ENCODE measurements around the gene BSN. TPM values are rescaled to one million over a fixed set of nuclear protein-coding genes. Genes with fewer than 3 reads are reported as not detected.

Gene BSN
- total RNA-seq, 2 donors from 2014 or later, result 1.3 to 6.6 TPM

DNA sequence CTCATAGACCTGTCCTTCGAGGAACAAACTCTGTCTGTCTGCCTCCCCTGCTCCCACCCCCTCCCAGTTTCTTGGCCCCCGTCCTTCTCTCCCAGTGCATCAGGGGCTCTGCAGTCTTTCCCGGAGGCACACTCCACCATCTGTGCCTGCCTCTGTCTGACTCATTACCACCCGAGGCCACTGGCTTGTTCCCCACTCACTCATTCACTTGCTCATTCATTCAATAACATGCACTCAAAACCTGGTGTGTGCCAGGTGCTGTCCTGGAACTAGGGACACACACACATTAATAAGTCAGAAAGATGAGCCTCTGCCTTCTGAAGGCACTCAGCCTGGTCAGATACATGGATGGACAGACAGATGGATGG is 152.8 kb downstream of the BSN start:
- Histone ChIP-seq H3K4me1 (no peaks in the 10 kb centered on the region), H3K4me3 (no peak overlapping the region), H3K27me3 (no peaks in the 10 kb centered on the region), H3K27ac (no peak overlapping the region), H3K36me3 (replicated peaks in 1 of 2; ENCODE audit: insufficient read depth in 1 of 2, low read depth in 2 of 2) (peaks cover 0 to 5% of the 10 kb centered on the region in 2 donors), H3K9me3 (no peaks in the 10 kb centered on the region)
- DNase-seq (no peak), ATAC-seq (no peak)
- intact Hi-C loops (cut with DNase I), result loop anchor here (10.0 kb wide), 1 partner anchor 128 kb away; no protein-coding TSS in a partner anchor
- TF ChIP-seq POLR2A (IDR thresholded peaks at IDR 0.05), result no peak
- TF ChIP-seq CTCF (IDR thresholded peaks at IDR 0.05), result no peak
- WGBS, 2 donors, result 64 to 66% methylated on average over 3 to 4 of the region's 4 CpGs

GRCh38 chr3:49709852-49710251 is 155.6 kb downstream of the BSN start:
- ATAC-seq, result no peak
- intact Hi-C loops (cut with DNase I), result loop anchor here (10.0 kb wide), 1 partner anchor 125 kb away; no protein-coding TSS in a partner anchor
- peaks cover 0 to 5% of the 10 kb centered on the region in 2 donors for H3K36me3 ChIP-seq (replicated peaks in 1 of 2; ENCODE audit: insufficient read depth in 1 of 2, low read depth in 2 of 2)
- no peak overlapping the region for H3K27ac ChIP-seq
- 93 to 95% methylated on average over 8 of the region's 8 CpGs for WGBS, 2 donors
- no peaks in the 10 kb centered on the region for H3K4me1 ChIP-seq
- TF ChIP-seq CTCF (IDR thresholded peaks at IDR 0.05) (no peak), POLR2A (IDR thresholded peaks at IDR 0.05) (no peak)
- no peaks in the 10 kb centered on the region for H3K9me3 ChIP-seq
- no peak overlapping the region for H3K4me3 ChIP-seq
- no peaks in the 10 kb centered on the region for H3K27me3 ChIP-seq
- no peak for DNase-seq

DNA sequence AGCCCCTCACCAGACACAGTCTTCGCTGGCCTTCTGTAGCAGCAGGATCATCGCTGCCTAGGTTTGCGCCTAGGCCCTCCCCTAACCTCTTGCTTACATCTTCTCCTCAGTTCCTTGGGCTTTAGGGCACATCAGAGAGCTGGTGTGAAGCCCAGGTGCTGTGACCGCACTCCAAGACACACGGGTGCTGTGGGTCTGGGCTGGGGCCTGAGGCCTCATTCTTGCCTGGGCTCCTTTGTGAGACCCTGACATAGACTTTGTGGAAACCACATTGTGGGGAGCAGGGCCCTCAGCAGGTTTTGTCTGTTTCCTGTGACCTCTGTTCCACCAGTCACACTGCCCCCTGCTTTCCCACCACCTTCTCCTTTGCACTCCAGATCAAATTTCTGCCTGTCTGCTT is 157.2 kb downstream of the BSN start:
- WGBS, 2 donors, result 91 to 94% methylated on average over 4 to 5 of the region's 5 CpGs
- intact Hi-C loops (cut with DNase I), result no loop called here
- no peaks in the 10 kb centered on the region for H3K9me3 ChIP-seq
- ATAC-seq (no peak), DNase-seq (no peak)
- H3K27me3 ChIP-seq, result no peaks in the 10 kb centered on the region
- H3K4me3 ChIP-seq, result no peak overlapping the region
- H3K36me3 ChIP-seq (replicated peaks in 1 of 2; ENCODE audit: insufficient read depth in 1 of 2, low read depth in 2 of 2), result no peaks in the 10 kb centered on the region
- TF ChIP-seq POLR2A (IDR thresholded peaks at IDR 0.05) (no peak), CTCF (IDR thresholded peaks at IDR 0.05) (no peak)
- H3K4me1 ChIP-seq, result no peaks in the 10 kb centered on the region
- H3K27ac ChIP-seq, result no peak overlapping the region

- no peak for TF ChIP-seq CTCF (IDR thresholded peaks at IDR 0.05)
- no peak for TF ChIP-seq POLR2A (IDR thresholded peaks at IDR 0.05)
- no peak overlapping the region for H3K27ac ChIP-seq
- no peaks in the 10 kb centered on the region for H3K27me3 ChIP-seq
- DNase-seq (no peak), ATAC-seq (no peak)
- no peaks in the 10 kb centered on the region for H3K36me3 ChIP-seq (replicated peaks in 1 of 2; ENCODE audit: insufficient read depth in 1 of 2, low read depth in 2 of 2)
- 89% methylated on average over 8 to 11 of the region's 11 CpGs for WGBS, 2 donors
- intact Hi-C loops (cut with DNase I), result no loop called here
- H3K4me1 ChIP-seq, result no peaks in the 10 kb centered on the region
- no peak overlapping the region for H3K4me3 ChIP-seq
- H3K9me3 ChIP-seq, result no peaks in the 10 kb centered on the region
These were observed 157.9 kb downstream of the BSN start for GRCh38 chr3:49712166-49712565.

GRCh38 chr3:49712631-49713317 is 158.5 kb downstream of the BSN start:
- Histone ChIP-seq H3K4me3 (no peak overlapping the region), H3K27ac (no peak overlapping the region), H3K4me1 (no peaks in the 10 kb centered on the region), H3K9me3 (no peaks in the 10 kb centered on the region), H3K27me3 (no peaks in the 10 kb centered on the region), H3K36me3 (replicated peaks in 1 of 2; ENCODE audit: insufficient read depth in 1 of 2, low read depth in 2 of 2) (no peaks in the 10 kb centered on the region)
- intact Hi-C loops (cut with DNase I), result no loop called here
- ATAC-seq (no peak), DNase-seq (no peak)
- WGBS, 2 donors, result 66 to 67% methylated on average over 4 to 7 of the region's 7 CpGs
- TF ChIP-seq CTCF (IDR thresholded peaks at IDR 0.05) (no peak), POLR2A (IDR thresholded peaks at IDR 0.05) (no peak)

Data from body of pancreas (tissue), 4 donors.